Measurements from ENCODE around the gene GRK5. TPM values are rescaled to one million over a fixed set of nuclear protein-coding genes. Genes with fewer than 3 reads are reported as not detected.

GRK5 gene
- total and polyA plus RNA-seq, 4 donors = 73.8 to 112 (median 101) TPM

DNA sequence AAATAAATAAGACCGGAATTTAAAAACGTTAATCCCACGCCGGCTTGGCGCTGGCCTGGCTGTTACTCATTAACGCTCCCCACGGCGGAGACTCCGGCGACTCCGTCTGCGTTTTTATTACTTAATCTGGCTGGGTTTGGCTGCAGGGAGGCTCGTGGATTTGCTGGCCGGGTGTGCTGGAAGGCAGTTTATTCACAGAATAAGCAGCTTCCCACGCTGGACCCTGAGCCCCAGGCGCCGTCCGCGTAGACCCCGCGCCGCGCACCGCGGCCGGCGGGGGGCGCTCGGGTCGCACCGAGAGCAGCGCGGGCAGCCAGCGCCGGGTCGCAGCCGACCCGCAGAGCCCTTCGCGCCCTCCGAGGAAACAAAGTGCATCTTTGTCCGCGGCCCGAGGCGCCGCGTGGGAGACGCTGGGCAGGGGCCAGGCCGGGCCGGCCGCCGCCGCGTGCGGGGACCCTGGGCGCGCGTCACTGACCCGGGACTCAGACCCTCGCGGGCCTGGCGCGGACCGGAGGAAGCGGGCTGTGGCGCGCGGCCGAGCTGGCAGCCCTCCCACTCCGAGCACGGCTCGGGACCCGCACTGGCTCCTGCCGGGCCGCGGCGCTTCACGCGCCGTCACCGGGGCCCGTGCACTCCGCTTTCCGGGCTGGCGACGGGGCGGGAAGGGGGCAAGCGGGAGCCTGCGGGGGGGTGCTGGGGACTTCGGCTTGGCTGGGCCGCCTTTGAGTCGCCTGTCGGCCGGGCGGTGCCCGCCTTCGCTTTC, 587 bp upstream of the GRK5 start:
- intact Hi-C loops (cut with DNase I) = loop anchor here (1.0 to 5.0 kb wide), 5 partner anchors 46 to 239 kb away; no protein-coding TSS in a partner anchor
- peak overlapping the region; percentile 89 to 95 for H3K4me3 ChIP-seq (ENCODE audit: low read length in 2 of 2)
- 0% methylated on average over 78 to 97 of the region's 97 CpGs for WGBS, 2 donors
- ATAC-seq (ENCODE audit: low FRiP score) = peak; percentile 75
- H3K9me3 ChIP-seq (ENCODE audit: control insufficient read depth, low read length) = no peaks in the 10 kb centered on the region
- no peaks in the 10 kb centered on the region for H3K36me3 ChIP-seq (ENCODE audit: control insufficient read depth in 1 of 2, insufficient read depth in 2 of 2, low read length in 1 of 2)
- H3K4me1 ChIP-seq (ENCODE audit: control insufficient read depth in 1 of 2, insufficient read depth in 2 of 2, low read length in 2 of 2) = peaks cover 0 to 4% of the 10 kb centered on the region in 2 donors
- H3K27me3 ChIP-seq (ENCODE audit: control insufficient read depth in 1 of 2, insufficient read depth in 2 of 2, low read length in 1 of 2) = no peaks in the 10 kb centered on the region
- DNase-seq = peak; percentile 84 to 91
- H3K27ac ChIP-seq (ENCODE audit: low read depth in 1 of 2, low read length in 2 of 2) = peak overlapping the region; percentile 80 to 91

DNA sequence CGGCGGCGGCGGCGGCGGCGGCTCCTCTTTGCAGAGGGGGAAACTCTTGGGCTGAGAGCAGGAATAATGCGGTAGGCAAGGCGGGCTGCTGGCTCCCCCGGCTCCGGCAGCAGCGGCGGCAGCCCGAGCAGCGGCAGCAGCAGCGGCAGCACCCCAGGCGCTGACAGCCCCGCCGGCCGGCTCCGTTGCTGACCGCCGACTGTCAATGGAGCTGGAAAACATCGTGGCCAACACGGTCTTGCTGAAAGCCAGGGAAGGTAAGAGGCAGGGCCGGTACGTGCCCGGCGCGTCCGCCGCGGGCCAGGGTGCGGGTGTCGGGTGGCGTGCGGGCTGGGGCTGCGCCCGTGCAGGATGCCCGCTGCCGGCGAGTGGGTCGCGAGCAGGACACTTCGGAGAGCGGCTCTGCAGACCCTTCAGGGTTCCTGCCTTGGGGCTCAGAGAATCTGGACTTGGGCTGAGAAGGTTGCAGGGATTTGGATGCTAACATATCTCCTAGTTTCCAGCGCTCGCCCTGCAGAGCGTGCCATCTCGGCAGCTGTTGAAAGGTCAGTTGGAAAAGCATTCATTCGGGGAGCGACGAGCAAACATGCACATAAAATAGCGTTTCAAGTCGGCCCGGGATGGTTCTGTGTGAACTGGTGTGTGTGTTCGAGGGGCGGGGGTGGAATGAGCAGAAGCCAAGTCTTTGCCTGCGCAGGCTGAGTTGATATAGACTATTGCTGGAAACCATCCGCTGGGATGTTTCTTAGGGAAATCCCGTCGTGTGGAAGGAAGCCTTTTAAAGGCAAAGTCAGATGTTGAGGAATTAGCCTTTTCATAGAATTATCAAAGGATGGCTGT, 562 bp downstream of the GRK5 start:
- H3K4me1 ChIP-seq (ENCODE audit: control insufficient read depth in 1 of 2, insufficient read depth in 2 of 2, low read length in 2 of 2) = peaks cover 0 to 11% of the 10 kb centered on the region in 2 donors
- no peaks in the 10 kb centered on the region for H3K27me3 ChIP-seq (ENCODE audit: control insufficient read depth in 1 of 2, insufficient read depth in 2 of 2, low read length in 1 of 2)
- 0 to 1% methylated on average over 58 to 62 of the region's 62 CpGs for WGBS, 2 donors
- peak overlapping the region; percentile 29 to 89 for H3K4me3 ChIP-seq (ENCODE audit: low read length in 2 of 2)
- intact Hi-C loops (cut with DNase I) = loop anchor here (1.0 to 5.0 kb wide), 4 partner anchors 44 to 209 kb away; no protein-coding TSS in a partner anchor
- ATAC-seq (ENCODE audit: low FRiP score) (peak; percentile 24), DNase-seq (peak; percentile 71 to 84)
- H3K9me3 ChIP-seq (ENCODE audit: control insufficient read depth, low read length) = no peaks in the 10 kb centered on the region
- H3K27ac ChIP-seq (ENCODE audit: low read depth in 1 of 2, low read length in 2 of 2) = peak overlapping the region; percentile 15 to 57
- H3K36me3 ChIP-seq (ENCODE audit: control insufficient read depth in 1 of 2, insufficient read depth in 2 of 2, low read length in 1 of 2) = no peaks in the 10 kb centered on the region

DNA sequence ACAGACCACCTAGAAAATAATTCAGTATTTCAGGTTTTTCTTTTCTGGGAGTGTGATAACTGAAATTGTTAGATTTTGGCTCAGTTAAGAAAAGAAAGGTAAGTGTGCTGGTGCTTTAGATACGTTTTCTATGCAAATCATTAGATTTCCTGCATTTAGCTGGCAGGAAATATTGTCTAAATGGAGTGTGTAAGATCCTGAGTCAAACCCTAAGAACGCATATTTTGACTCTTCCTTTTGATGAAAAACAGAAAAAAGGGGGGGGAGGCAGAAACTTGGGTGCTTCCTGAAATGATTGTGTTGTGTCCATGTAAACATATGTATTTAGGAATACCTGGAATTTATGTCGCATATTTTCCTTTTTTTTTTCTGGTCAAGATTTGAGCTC, 1.2 kb downstream of the GRK5 start:
- Histone ChIP-seq H3K36me3 (ENCODE audit: control insufficient read depth in 1 of 2, insufficient read depth in 2 of 2, low read length in 1 of 2) (no peaks in the 10 kb centered on the region), H3K9me3 (ENCODE audit: control insufficient read depth, low read length) (no peaks in the 10 kb centered on the region), H3K4me1 (ENCODE audit: control insufficient read depth in 1 of 2, insufficient read depth in 2 of 2, low read length in 2 of 2) (peaks cover 0 to 11% of the 10 kb centered on the region in 2 donors), H3K27me3 (ENCODE audit: control insufficient read depth in 1 of 2, insufficient read depth in 2 of 2, low read length in 1 of 2) (no peaks in the 10 kb centered on the region), H3K4me3 (ENCODE audit: low read length in 2 of 2) (peak overlapping the region; percentile 29 to 89), H3K27ac (ENCODE audit: low read depth in 1 of 2, low read length in 2 of 2) (peak overlapping the region in 1 of 2 donors; percentile 57)
- DNase-seq = no peak
- intact Hi-C loops (cut with DNase I) = loop anchor here (5.0 kb wide), 3 partner anchors 44 to 209 kb away; no protein-coding TSS in a partner anchor
- ATAC-seq (ENCODE audit: low FRiP score) = no peak
- 0 to 1% methylated on average over 3 of the region's 3 CpGs for WGBS, 2 donors

DNA sequence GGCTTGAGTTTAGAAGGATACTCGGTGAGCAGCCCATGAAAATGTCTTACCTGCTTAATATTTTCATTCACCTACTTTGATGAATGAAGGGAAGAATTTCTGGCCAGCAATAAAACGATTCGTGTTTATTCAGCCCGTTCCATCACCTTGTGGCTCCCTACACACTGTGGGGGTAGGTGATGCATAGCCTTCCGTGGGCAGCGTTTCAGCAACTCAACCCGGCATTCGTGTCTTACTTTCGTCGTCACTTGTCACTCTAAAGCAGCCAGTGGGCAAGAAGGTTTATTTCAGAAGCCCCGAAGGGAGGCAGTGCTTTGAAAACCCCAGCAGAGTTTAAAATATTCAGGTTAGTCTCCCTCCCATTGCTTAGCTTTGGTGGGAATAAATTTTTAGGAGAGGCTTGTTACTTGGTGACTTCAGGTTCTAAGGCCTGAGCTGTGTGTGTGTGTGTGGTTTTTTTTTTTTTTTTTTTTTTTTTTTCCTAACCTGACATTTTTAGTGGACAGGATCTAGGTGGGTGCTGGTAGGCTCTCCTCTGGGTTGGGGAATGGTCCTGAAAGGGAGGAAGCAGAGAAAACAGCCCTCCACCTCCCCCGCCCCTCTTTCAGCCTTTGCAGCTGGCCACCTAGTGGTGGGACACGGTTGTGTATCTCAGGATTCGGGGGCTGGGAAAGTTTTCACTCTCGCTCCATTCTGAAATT, 1.8 kb downstream of the GRK5 start:
- intact Hi-C loops (cut with DNase I) = loop anchor here (5.0 kb wide), 3 partner anchors 43 to 208 kb away; no protein-coding TSS in a partner anchor
- 1% methylated on average over 15 of the region's 15 CpGs for WGBS, 2 donors
- ATAC-seq (ENCODE audit: low FRiP score) (peak; percentile 39), DNase-seq (peak; percentile 80 to 89)
- peak overlapping the region; percentile 57 to 89 for H3K27ac ChIP-seq (ENCODE audit: low read depth in 1 of 2, low read length in 2 of 2)
- H3K36me3 ChIP-seq (ENCODE audit: control insufficient read depth in 1 of 2, insufficient read depth in 2 of 2, low read length in 1 of 2) = no peaks in the 10 kb centered on the region
- H3K9me3 ChIP-seq (ENCODE audit: control insufficient read depth, low read length) = no peaks in the 10 kb centered on the region
- peak overlapping the region; percentile 65 to 89 for H3K4me3 ChIP-seq (ENCODE audit: low read length in 2 of 2)
- H3K4me1 ChIP-seq (ENCODE audit: control insufficient read depth in 1 of 2, insufficient read depth in 2 of 2, low read length in 2 of 2) = peaks cover 0 to 11% of the 10 kb centered on the region in 2 donors
- no peaks in the 10 kb centered on the region for H3K27me3 ChIP-seq (ENCODE audit: control insufficient read depth in 1 of 2, insufficient read depth in 2 of 2, low read length in 1 of 2)

DNA sequence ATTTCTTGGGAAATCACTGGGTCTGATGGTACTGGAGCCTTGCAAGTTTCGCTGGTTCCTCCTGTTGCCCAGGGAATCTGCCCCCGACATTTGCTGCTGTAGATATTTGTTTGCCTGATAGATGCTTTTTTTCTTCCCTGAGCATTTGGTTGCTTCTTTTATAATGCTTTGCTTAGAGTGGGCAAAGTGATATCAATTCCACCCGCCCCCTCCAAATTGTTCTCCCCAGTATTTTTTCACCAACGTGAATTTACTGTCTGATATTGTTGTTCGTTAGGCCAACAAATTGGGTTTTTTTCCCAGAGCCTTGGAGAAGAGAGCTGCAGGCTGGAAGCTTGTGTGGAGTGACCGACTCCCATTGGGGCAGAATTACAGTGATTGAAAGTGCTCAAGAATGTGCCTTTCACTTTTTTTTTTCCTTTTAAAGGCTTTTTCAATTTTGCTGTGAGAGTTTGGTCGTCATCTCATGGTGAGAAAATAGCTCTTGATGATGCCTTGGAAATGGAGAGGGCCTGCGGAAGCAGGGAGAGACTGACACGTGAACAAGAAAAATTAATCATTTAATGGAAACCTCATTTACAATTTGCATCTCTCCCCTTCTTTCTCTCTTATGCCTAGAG, 2.5 kb downstream of the GRK5 start:
- Histone ChIP-seq H3K27ac (ENCODE audit: low read depth in 1 of 2, low read length in 2 of 2) (peak overlapping the region; percentile 57 to 89), H3K9me3 (ENCODE audit: control insufficient read depth, low read length) (no peaks in the 10 kb centered on the region), H3K4me1 (ENCODE audit: control insufficient read depth in 1 of 2, insufficient read depth in 2 of 2, low read length in 2 of 2) (peaks cover 0 to 11% of the 10 kb centered on the region in 2 donors), H3K36me3 (ENCODE audit: control insufficient read depth in 1 of 2, insufficient read depth in 2 of 2, low read length in 1 of 2) (no peaks in the 10 kb centered on the region), H3K4me3 (ENCODE audit: low read length in 2 of 2) (peak overlapping the region; percentile 65 to 89), H3K27me3 (ENCODE audit: control insufficient read depth in 1 of 2, insufficient read depth in 2 of 2, low read length in 1 of 2) (no peaks in the 10 kb centered on the region)
- ATAC-seq (ENCODE audit: low FRiP score) (no peak), DNase-seq (peak in 1 of 2 donors; percentile 9)
- 1 to 4% methylated on average over 9 of the region's 9 CpGs for WGBS, 2 donors
- intact Hi-C loops (cut with DNase I) = loop anchor here (5.0 kb wide), 3 partner anchors 42 to 207 kb away; no protein-coding TSS in a partner anchor

DNA sequence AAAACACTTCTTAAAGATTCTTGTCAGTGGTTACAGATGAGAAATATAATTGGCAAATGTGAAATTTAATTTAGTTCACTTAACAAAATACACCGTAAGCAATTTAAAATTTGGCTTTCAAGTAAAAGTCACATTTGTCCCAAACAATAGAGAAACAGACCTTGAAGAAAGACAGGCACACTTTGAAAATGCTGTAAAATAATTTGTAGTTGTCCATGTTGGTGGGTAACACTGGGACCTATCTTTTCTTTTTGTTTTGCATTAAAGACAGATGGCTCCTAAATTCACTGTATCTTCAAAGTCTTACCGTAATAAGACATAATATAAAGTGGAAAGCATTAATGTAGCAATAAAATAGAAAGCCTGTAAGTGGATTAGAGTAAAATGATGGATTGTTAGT, 3.3 kb downstream of the GRK5 start:
- peaks cover 0 to 11% of the 10 kb centered on the region in 2 donors for H3K4me1 ChIP-seq (ENCODE audit: control insufficient read depth in 1 of 2, insufficient read depth in 2 of 2, low read length in 2 of 2)
- no peak for DNase-seq
- 20 to 24% methylated on average over 2 of the region's 2 CpGs for WGBS, 2 donors
- no peaks in the 10 kb centered on the region for H3K27me3 ChIP-seq (ENCODE audit: control insufficient read depth in 1 of 2, insufficient read depth in 2 of 2, low read length in 1 of 2)
- H3K9me3 ChIP-seq (ENCODE audit: control insufficient read depth, low read length) = no peaks in the 10 kb centered on the region
- no peak overlapping the region for H3K4me3 ChIP-seq (ENCODE audit: low read length in 2 of 2)
- no peak for ATAC-seq (ENCODE audit: low FRiP score)
- no peaks in the 10 kb centered on the region for H3K36me3 ChIP-seq (ENCODE audit: control insufficient read depth in 1 of 2, insufficient read depth in 2 of 2, low read length in 1 of 2)
- intact Hi-C loops (cut with DNase I) = loop anchor here in 1 of 2 donors (5.0 kb wide), 1 partner anchor 42 kb away; no protein-coding TSS in a partner anchor
- no peak overlapping the region for H3K27ac ChIP-seq (ENCODE audit: low read depth in 1 of 2, low read length in 2 of 2)

DNA sequence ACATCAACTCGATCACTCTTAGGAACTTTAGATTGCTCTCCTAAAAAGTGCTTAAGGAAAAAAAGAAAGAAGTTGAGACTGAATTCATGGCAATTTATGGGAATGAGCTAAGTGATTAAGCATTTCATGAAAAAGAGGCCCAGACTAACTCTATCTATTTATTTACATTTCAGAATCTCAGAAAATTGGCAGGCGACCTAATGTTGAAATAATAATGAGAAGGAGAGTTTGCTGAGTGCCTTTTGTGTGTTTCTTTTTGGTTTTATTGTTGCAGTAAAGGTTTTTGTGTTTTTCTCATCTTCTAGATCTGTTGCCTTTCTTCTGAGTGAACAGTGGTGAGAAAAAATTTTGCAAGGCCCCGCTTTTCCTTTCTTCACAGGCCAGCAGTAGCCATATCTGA, 3.8 kb downstream of the GRK5 start:
- ATAC-seq (ENCODE audit: low FRiP score) = no peak
- H3K4me1 ChIP-seq (ENCODE audit: control insufficient read depth in 1 of 2, insufficient read depth in 2 of 2, low read length in 2 of 2) = peaks cover 0 to 11% of the 10 kb centered on the region in 2 donors
- H3K9me3 ChIP-seq (ENCODE audit: control insufficient read depth, low read length) = no peaks in the 10 kb centered on the region
- no peak for DNase-seq
- WGBS, 2 donors = 4 to 8% methylated on average over 3 of the region's 3 CpGs
- H3K36me3 ChIP-seq (ENCODE audit: control insufficient read depth in 1 of 2, insufficient read depth in 2 of 2, low read length in 1 of 2) = no peaks in the 10 kb centered on the region
- H3K27ac ChIP-seq (ENCODE audit: low read depth in 1 of 2, low read length in 2 of 2) = peak overlapping the region; percentile 82 to 93
- H3K27me3 ChIP-seq (ENCODE audit: control insufficient read depth in 1 of 2, insufficient read depth in 2 of 2, low read length in 1 of 2) = no peaks in the 10 kb centered on the region
- peak overlapping the region in 1 of 2 donors; percentile 23 for H3K4me3 ChIP-seq (ENCODE audit: low read length in 2 of 2)
- intact Hi-C loops (cut with DNase I) = loop anchor here in 1 of 2 donors (5.0 kb wide), 1 partner anchor 41 kb away; no protein-coding TSS in a partner anchor

Measured in aorta (tissue), 5 donors.